GM12873 (cell line): ENCODE data around the gene DZIP1L.
A peak's percentile ranks its signal among the peaks of the same experiment; 100 is the strongest.

Source experiments
- TF ChIP-seq, protein P1 (sequence below): IDR thresholded peaks from 2 replicates; pipeline ENCODE4 v1.5.1; 2012; ENCODE audit warnings: low read depth, mild to moderate bottlenecking, moderate library complexity, low read length, control low read depth; ENCODE audit not compliant: insufficient read depth; ENCODE audit errors: missing control alignments

The DZIP1L gene

DNA sequence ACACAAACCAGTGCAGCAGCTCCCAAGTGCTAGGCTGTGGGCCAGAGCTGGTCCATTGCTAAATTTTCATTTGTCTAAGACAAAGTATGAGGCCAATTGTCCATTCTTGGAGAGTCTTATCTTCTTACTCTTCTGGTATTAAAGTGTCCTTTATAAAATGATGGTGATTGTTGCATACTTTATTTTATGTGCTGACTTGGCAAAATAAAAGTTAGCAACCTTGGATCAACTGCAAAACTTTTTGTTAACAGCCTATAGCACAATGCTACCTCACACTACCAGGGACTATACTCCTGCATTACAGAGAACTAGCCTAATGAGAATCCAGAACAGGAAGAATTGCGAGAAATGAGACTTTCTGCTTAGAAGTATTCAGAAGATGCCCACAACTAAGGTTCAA is 61.4 kb downstream of the DZIP1L start:
- TF ChIP-seq, protein P1, sequence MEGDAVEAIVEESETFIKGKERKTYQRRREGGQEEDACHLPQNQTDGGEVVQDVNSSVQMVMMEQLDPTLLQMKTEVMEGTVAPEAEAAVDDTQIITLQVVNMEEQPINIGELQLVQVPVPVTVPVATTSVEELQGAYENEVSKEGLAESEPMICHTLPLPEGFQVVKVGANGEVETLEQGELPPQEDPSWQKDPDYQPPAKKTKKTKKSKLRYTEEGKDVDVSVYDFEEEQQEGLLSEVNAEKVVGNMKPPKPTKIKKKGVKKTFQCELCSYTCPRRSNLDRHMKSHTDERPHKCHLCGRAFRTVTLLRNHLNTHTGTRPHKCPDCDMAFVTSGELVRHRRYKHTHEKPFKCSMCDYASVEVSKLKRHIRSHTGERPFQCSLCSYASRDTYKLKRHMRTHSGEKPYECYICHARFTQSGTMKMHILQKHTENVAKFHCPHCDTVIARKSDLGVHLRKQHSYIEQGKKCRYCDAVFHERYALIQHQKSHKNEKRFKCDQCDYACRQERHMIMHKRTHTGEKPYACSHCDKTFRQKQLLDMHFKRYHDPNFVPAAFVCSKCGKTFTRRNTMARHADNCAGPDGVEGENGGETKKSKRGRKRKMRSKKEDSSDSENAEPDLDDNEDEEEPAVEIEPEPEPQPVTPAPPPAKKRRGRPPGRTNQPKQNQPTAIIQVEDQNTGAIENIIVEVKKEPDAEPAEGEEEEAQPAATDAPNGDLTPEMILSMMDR, result no peak

DNA sequence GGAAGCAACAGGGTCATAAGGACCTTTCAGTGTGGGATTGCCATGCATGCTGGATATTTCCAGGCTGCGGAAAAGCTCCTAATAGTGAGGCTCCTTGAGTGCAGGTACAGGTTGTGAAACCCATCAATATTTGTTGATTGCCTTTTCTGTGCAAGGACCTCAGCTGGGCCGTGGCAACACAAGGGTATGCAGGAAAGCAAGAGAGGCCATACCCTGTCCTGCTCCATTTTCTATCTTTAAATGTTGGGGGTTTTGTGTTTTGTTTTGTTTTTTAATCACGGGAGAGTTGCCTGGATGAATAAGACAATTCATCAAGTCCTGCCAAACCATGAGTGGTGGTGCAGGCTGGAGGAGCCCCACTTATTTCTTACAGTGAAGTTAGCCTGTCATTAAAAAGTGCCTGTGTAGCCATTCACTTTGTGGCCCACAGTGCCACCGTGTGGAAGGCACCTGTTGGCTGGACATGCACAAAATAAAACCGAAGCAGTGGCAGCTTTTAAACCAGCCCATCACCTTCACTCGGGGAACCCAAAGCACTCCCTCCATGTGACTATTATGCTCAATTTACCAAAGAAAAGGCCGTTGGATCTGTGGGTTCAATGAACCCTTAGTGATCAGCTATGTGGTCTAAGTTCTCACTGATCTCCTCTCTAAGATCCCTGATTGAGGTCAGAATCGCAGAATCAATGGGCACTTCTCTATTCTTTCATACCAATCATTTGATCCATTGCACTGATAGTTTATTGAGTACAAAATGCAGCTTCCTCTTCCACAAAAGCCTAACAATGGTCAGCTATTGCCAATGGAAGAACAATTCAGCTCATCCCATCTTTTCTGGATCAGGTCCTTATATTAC is 63.2 kb downstream of the DZIP1L start:
- TF ChIP-seq, protein P1, result peak; percentile 84

DNA sequence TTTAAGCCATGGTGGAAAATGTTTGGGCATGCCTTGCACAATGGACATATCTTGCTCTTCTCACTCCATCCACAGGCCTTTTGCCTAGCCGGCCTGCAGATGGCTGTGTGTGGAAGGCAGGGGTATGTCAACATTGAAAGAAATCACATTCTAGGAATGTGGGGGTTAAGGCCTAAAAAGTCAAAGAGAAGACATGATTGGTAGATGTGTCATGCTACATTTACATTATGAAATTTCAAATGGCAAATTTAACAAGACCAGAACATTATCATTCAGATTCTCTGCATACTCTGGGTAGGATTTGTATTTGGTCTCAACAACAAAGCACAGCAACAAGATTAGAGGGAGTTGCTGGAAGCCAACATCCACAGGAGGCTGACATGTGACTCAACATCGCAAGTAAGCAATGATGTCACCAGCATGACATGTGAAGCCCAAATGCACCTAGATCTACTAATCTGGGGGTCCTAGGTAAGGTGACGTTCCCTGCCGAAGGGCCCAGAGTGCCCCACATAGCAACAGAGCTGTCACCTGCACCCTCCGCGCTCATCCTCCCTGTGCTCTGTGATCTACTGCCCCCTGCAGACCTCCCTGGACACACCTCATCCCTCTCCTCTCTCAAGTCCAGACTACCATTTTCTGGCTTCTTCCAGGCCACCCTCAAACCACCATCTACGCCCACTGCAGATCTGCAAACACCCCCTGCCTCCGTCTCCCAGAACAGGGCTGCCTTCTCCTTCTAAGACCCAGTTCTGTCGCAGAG is 66.1 kb downstream of the DZIP1L start:
- TF ChIP-seq, protein P1, result peak; percentile 31

DNA sequence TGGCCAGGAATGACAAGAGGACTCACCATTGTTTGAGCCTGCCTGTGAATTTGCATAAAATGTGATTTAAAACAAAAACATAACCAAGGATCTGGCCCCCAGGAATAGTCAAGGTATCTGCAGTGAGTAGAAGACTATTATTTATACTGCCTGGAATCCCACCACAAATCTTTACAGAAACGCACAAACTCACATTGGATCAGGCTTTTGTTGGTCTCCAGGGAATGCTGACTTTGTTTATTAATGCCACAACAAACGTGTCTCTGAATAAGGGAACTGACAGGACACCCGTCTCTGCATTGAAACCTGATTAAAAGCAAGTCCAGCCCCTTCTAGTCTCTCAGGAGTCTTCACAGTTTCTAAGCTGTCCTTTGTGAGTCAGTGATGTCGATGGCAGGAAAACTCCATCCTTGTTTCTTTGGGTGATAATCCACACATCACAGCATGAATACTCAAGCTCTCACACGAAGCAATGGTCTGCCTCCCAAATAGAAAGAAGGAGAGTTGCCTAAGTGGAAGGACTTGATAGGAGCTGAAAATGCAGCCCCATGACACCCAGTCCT is 67.7 kb downstream of the DZIP1L start:
- TF ChIP-seq, protein P1, result no peak

DNA sequence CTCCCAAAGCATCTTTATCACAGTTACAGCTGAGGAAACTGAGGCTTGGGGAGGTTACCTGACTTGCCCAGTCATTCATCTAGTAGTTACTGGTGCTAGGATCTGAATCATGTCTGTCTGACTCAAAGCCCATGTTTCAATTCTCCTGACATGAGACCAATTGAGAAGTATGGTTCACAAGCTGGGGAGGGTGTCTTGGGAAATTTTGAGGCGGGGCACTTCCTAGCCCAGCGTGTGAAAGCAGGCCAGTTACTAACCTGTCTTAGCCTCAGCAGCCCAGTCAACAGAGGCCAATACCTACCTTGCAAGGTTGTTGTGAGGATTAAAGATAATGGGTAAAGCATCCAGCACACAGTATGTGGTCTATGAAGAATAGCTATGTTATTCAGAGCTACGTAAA is 68.5 kb downstream of the DZIP1L start:
- TF ChIP-seq, protein P1, result no peak

DNA sequence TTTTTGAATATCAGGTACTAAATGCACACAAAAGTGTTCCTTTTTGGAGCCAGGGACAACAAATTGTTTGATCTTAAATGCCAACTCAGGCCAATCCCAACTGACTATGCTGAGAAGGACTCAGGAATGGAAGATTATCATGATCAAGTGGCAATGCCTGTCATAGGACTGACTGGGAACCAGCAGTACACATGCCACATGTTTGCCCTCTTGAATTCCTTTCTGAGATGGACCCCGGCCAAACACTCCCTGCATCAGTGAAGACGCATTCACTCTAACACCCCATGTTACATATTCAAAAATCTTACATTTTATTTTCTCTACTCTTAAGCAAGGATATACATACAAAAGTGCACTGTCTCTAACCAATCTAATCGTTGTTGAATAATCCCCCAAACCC is 69.3 kb downstream of the DZIP1L start:
- TF ChIP-seq, protein P1, result no peak
